HG03045 (cell line): ENCODE results near the gene DIAPH1.
A peak's percentile ranks its signal among the peaks of the same experiment; 100 is the strongest.

ENCODE experiments used
- ATAC-seq: cut with Tn5 transposase; IDR thresholded peaks from one replicate; pipeline ENCODE4 v1.9.1; 2021; ENCODE audit warnings: mild to moderate bottlenecking, moderate library complexity; ENCODE audit not compliant: unreplicated experiment

The DIAPH1 gene

DNA sequence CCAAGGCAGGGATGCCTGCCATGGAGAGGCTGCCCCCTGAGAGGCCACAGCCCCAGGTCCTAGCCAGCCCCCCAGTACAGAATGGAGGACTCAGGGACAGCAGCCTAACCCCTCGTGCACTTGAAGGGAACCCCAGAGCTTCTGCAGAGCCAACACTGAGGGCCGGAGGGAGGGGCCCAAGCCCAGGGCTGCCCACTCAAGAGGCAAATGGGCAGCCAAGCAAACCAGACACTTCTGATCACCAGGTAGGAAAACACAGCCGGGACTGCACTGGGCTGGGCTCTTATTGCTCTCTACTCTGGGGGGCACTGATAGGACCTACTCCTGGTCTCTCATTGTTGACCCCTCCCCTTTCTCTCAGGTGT is 21.2 kb upstream of the DIAPH1 start:
- ATAC-seq, result no peak

DNA sequence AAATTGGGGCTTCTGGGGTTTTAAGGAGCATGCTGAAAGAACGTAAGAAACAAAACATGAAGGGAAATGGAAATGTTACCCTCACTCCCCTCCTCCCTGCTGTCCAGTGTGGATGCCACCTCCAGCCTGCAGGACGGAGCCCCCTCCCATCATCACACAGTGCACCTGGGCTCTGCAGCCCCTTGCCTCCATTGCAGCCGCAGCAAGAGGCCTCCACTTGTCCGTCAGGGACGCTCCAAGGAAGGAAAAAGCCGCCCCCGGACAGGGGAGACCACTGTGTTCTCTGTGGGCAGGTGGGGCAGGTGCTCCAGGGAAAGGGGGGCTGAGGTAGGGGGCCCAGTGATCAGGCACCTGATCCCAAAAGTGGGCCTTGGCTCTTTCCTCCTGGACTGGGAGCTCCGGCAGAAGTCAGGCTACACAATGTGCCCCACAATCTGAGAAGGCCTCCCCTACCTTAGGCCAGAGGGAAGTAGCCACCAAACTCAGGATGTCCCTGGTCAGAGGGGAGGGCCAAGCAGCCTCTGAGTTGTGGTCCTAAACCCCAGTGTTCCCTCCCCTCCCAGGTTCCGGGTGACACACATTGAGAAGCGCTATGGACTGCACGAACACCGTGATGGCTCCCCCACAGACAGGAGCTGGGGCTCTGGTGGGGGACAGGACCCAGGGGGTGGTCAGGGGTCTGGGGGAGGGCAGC is 20.7 kb upstream of the DIAPH1 start:
- ATAC-seq, result no peak

DNA sequence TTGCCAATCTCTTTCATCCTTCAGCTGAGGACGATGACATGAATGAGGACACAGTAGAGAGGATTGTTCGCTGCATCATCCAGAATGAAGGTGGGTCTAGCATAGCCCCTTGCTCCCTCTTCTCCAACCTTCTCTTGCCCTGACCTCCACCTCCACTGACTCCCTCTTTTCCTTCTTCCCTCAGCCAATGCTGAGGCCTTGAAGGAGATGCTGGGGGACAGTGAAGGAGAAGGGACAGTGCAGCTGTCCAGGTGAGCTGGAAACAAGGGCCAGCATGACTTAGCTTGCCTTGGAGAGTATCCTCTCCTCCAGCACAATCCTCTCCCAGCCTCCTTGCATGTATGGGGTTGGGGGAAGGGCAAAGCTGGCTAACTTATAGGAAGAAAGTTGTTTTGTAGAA is 20.0 kb upstream of the DIAPH1 start:
- ATAC-seq, result no peak

DNA sequence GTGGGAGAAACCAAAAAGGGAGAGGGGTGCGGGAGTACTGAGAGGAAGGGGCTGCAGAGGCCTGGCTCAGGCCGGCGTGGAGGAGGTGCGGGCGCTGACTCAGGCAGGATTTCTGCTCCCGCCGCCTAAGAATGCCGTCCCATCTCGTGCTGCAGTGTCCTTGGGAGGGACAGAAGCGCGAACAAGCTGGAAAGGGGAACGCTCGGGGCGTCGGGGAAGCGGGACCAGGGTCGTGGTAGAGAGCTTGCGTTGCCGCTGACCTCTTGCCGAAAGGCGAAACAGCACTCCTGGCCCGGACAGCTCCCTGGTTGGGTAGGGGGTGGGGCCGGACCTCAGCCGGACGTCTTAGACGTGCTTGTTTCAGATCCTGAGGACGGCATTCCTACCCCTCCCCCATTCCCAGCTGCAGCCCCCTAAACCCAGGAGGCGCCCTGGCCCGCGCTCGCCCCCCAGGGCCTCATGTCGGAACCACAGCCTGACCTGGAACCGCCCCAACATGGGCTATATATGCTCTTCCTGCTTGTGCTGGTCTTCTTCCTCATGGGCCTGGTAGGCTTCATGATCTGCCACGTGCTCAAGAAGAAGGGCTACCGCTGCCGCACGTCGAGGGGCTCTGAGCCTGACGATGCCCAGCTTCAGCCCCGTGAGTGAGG is 19.1 kb upstream of the DIAPH1 start:
- peak; percentile 17 for ATAC-seq

DNA sequence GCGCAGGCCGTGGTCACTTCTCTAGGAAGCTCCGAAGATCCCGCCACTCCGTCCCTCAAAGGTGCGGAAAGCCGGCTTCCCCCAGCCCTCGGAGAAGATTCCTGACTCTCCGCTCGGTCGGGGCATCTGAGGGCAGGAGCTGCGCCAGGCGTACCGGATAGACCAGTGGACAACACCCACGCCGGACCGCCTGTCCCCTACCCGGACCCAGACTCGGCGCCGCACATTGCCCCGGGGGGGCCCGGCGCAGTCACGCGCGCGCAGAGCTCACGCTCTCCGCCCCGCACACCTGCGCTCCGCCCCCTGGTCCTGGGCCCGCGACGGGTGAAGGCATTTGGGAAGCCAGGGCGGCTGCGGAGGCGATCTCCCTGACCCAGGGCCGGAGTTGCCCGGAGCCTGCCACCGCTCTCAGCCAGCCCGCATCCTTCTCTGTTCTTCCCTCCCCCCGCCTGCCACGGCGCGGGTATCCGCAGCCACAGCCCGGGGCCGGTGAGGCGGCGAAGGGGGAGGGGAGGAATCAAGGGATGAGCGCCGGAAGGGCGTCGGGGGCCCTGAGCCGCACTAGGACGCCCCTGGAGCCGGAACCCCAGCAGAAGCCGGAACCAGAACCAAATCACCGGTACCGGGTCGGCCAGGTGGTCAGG is 18.4 kb upstream of the DIAPH1 start:
- ATAC-seq, result peak; percentile 30

DNA sequence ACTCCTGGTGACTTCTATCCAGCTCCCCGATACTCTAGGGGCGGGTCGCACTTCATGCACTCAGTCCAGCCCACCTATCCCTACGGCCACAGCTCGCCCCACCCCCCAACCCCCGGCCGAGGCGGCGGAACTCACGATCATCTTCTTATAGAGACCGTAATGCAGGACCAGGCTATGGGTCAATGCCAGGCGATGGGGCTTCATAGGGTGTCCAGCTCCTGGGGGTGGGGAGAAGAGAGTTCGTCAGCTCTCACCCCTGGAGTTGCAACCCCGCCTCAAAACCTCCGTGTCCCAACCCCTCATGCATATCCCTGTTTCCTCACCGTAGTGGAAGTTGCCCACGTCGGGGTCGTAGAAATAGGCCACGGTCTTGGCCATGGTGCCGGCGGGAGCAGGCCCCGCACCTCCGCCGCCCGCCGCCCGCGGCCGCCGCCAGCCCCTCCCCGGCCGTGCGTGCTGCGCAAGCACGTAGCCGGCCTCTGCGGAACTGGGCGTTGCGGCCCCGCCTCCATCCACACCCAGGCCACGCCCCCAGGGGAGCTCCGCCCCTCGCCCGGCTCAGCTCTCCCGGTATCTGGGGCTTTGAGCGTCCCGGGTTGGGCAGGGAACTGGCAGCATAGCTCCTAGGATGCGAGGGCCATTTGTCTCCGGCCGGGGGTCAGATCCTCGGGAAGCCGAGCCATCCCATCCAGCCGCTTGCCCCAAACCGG is 17.8 kb upstream of the DIAPH1 start, which contains the start of the genes HDAC3 and RELL2:
Gene HDAC3 (minus strand): TSS at position 437 of the 710 bp plus-strand sequence. CDS start 59 bp downstream, at position 378.
Gene RELL2 (plus strand): TSS at position 585 of the 710 bp plus-strand sequence. CDS start 1,229 bp downstream, outside the sequence.
- ATAC-seq, result peak; percentile 73

DNA sequence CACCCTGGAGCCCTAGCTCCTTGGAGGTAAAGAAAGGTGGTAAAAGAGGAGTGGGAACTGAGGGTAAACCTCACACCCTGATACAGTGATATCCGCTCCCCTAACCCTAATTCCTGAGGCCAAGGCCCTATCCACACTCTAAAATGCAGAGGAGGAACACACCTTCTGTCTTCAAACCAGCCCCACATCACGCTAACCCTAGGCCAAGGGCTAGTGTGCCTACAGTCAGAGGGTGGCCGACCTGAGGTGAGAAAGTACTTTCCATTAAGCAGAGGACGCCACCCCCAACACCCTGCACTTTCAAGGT is 17.3 kb upstream of the DIAPH1 start:
- ATAC-seq, result no peak

DNA sequence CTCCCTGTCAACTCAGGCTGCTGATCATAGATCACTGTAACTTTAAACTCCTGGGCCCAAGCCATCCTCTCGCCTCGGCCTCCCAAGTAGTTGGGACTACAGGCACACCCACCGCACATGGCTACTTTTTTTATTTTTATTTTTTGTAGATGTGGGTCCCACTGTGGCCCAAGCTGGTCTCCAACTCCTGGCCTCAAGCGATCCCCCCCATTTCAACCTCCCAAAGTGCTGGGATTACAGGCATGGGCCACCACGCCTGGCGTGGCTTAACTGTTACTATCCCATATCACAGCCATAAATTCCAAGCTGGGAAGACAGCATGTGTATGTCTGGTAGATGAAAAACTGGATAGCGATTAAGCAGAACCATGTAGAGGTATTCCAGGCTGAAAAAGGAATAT is 16.8 kb upstream of the DIAPH1 start:
- ATAC-seq, result no peak

DNA sequence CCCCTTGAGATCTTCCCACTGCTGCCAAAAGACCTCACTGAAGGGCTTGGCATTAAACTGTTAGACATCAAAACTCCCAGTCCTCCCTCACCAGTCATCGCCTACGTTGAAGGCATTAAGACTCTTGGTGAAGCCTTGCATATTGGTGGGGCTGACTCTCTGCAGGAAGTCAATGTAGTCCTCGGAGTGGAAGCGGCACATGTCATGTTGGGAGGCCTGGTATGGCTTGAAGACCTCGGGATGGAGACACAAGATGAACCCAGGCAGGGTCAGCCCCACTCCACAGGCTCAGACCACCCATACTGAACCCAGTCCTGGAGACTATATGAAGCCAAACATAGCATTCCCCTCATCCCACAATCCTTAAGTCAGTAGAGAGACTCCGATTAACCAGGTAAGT is 15.9 kb upstream of the DIAPH1 start:
- ATAC-seq, result no peak

DNA sequence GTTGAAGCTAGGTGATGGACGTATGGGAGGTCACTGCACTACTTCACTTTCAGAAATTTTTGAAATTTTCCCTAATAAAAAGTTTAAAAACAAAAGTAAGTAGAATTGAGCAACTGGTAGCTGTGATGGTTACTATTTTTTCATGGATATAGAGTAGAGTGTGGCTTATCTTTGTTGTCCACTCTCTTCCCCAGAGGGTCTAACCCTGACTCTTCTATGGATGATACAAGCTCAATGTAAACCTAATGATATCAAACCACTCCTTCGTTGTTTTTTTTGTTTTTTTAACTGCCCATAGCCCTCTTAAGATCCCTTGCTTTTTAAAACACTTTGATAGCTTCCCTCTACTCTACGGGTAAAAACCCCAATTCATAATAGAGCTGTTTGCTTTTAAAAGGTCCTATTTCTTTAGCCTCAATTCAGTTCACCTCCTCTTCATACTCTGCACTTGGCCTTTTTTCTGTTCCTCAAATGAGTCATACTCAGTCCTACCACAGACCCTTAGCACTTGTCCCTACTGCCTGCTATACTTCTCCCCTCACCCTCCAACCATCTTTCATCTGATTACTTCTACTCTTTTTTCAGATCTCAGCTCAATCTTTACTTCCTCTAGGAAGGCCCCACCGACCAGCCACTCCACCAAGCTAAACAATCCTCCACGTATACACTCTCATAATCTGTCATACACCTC is 15.2 kb upstream of the DIAPH1 start:
- ATAC-seq, result peak; percentile 53

DNA sequence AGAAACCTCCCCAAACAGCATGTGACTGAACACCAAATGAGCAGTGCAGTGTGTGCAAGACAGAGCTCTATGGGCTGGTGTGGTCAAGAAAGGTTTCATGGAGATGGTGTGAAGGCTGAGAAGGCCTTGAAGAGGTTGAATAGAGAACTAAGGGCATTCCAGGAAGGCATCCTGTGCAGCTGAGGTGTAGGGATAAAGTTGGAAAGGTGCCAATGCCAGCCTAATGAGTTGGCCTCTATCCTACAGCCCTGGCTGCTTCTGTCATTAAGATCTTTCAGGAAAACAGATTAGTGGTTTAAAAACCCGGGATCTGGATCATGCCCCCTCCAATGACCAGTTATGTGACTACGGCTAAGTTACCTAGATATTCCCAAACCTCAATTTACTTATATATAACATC is 13.8 kb upstream of the DIAPH1 start:
- no peak for ATAC-seq

DNA sequence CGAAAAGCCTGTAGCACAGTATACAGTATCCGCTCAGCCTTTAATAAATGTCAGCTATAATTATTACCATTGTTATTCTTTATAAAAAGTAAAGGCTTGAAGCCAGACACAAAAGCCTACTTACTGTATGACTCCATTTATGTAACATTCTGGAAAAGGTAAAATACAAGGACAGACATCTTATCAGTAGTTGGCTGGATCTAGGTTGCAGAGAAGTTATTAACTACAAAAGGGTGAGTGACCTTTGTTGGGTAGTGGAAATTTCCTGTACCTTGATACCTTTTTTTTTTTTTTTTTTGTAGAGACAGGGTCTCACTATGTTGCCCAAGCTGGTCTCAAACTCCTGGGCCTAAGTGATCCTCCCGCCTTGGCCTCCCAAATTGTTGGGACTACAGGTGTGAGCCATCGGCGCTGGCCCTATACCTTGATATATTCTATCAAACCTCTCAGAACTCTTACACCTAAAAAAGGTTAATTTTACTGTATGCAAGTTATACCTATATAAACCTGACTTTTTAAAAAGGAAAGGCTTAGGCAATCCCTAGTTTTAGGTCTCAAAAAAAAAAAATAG is 11.9 kb upstream of the DIAPH1 start:
- no peak for ATAC-seq

DNA sequence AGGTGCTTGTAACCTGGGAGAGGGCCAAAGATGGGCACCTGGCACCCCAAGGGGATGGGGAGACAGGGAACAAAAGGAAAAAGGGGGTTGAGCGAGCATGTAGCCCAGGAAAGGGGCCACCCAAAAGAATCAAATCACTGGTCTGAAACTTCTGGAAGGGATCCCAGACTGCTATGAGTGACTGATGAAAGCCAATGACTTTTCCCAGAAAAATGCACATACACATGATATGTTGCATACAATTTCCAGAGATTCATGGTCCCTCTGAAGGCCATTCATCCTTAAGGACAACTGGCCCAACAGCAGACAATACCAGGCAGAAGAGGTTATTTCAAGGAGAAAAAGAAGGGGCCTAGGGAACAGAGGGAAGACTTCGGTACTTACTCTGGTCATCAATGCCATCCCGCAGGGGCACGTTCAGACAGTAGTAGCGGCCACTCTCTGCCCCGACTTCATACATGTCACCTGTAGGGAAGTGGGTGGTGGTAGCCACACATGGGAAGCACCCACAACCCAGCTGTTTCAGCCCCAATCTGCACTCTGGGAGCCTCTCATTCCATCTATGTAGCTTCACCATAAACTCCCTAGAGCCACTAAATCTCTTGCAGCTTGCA is 9.5 kb upstream of the DIAPH1 start:
- no peak for ATAC-seq

DNA sequence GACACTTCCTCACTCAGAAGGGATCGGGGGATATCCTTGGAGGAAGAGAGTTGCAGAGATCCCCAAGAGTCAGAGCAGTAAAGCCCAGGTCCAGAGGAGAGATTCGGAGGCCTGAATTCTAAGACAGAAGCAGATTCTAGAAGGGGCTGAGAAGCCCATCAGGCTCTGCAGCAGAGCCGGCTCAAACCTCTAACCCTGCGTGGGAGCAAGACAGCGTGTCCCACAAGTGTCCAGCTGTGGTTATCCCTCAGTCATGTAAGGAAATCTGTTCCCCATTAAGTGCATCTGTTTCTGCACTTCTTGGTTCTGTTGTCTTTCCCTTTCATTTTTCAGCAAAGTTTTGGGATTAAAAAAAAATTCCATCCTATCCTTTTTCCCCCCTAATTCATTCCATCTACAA is 4.8 kb upstream of the DIAPH1 start:
- no peak for ATAC-seq

DNA sequence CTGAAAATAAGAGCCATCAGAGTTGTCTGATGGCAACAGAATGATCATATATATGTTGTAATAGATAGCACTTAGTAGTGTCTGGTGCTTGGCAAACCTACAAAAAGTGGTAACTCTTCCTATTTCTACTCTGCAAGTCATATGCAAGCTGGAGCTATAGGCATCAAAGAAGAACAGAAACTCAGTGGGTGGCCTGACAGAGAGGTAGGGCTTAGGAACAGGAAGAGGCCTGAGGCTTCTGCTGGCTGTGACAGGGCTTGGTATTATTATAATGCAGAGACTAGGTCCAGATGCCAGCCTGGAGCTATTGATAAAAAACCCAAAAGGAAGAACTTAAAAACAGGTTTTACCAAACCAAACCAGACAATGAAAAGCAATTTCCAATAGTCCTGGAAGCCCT is 4.4 kb upstream of the DIAPH1 start:
- ATAC-seq, result peak; percentile 46

DNA sequence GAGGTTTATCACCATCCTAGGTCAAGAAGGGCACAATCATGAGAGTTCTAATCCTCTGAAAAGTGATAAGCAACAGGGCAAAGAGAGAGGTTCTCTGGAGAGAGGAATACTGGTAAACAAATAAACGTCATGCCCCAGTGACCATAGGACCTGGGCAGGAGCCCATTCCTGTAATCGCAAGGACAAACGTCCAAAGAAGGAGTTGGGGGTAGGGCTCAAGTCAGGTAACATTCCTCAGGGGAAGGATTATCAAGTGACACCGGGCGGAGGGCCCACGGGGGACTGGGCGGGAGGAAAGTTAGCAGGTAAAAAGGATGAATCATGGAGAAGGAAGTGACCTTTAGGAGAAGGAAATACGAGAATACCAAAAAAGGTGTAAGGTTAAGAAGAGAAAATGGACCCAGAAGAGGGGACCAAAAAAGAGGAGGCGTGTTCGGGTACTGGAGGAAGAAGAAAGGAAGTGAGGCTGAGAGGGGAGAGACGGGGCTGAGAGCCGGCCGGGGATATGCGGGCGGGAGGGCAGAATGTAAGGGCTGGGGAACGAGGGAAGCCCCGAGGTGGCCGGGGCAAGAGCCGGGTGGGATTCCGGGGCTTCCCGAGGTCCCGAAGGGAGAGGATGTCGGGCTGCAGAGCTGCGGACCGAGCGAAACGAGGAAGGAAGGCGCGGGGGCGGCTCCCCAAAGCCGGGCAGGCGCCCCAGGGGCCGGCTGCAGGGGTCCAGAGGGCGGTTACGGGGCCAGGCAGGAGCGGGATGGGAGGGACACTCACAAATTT is 583 bp downstream of the DIAPH1 start:
- peak; percentile 27 for ATAC-seq

DNA sequence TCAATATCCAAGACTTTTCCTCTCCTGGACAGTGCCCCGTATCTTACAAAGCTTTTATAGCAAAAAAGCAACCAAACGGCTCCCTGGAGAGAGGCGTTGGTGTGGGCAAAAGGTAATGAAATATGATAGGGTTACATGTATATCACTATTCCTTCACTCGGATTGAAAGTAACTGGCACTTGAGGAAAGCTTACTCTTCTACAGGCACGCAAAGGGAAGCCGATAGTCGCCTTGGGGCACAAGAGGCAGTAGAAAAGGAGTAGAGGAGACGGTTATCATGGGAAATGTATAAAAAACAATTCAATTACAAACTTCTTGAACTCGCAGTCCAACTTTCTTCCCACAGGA is 1.1 kb downstream of the DIAPH1 start:
- no peak for ATAC-seq

DNA sequence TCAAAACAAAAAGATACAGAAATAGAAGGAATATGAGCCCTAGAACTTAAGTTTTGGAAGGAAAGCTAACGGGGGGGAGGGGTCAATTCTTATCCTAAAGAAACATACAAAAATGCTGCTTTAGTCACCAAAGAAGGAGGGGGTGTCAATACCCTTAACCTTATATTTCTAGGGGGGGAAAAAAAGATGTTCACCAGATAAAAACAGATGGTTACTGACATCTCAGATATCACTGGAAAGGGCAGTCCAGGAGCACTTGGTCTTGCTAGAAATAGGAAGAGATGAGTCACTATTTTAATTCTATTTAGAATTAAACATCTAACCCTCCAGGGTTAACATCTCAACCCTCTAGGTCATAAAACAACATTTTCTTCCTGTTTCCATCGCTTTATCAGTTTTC is 1.7 kb downstream of the DIAPH1 start:
- ATAC-seq, result no peak

DNA sequence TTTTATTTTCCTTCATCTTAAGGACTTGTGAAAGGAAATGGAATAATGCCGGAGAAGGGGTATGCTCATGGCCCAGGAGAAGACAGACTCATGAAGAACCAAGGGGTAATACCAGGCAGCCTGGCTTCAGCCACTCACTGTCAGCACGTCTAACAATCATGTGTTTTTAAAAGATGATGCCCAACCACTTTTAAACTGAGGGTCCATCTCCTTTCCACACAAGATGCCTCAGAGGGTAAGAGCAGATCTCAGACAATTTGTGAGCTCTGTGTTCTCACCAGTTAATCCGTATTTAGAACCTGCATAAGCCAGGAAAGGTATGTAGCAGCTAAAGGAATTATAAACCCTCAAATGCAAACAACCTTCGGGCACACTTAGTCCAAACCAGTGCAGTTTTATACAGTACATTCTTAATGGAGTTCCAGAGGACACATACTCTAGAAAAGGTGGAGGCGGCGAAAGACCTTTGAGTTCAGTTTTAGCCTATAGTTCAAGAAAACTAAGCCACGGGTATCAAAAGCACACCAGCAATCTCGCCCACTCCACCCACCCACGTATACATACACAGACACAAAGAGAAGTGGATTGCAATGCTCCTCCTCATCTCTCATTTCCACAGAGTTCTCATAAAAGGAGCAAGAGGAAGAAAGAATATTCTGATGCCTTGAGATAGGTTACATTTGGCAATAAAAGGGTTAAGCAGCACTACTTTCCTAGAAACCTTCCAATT is 2.6 kb downstream of the DIAPH1 start:
- ATAC-seq, result no peak
